Fibroblast of lung (primary cell): ENCODE measurements around the gene CHN2. TPM values are rescaled to one million over a fixed set of nuclear protein-coding genes. Genes with fewer than 3 reads are reported as not detected.

Experiments used
- DNase-seq, 2 donors: peaks; one replicate each; pipeline versions ENCODE4 v3.0.0 to v3.0.0-alpha.2; 2010; ENCODE audit warnings: low read depth in 2 of 2
- H2AFZ ChIP-seq: 2 replicates; pipeline ENCODE4 v1.5.1; 2012; ENCODE audit warnings: low read length, control low read depth, inconsistent platforms
- H3K27ac ChIP-seq: 2 replicates; pipeline ENCODE4 v1.5.1; 2011; ENCODE audit warnings: low read length, control low read depth; ENCODE audit not compliant: insufficient read depth
- H3K27me3 ChIP-seq: 2 replicates; pipeline ENCODE4 v1.5.1; 2011; ENCODE audit warnings: mild to moderate bottlenecking, low read length; ENCODE audit not compliant: control insufficient read depth, insufficient read depth
- H3K36me3 ChIP-seq: 2 replicates; pipeline ENCODE4 v1.5.1; 2011; ENCODE audit warnings: low read length; ENCODE audit not compliant: control insufficient read depth, insufficient read depth
- H3K4me1 ChIP-seq: 2 replicates; pipeline ENCODE4 v1.5.1; 2011; ENCODE audit warnings: low read length; ENCODE audit not compliant: control insufficient read depth, insufficient read depth; ENCODE audit errors: extremely low read depth
- H3K4me2 ChIP-seq: 2 replicates; pipeline ENCODE4 v1.5.1; 2011; ENCODE audit warnings: low read length, control low read depth; ENCODE audit not compliant: insufficient read depth; ENCODE audit errors: extremely low read depth
- H3K4me3 ChIP-seq, 4 experiments: fragments of 200-600 bp in 1 of 4; sonication (generic) in 1 of 4; replicated peaks in 1 of 4; 2 replicates each; pipeline ENCODE4 v1.5.1; 2011 to 2016; ENCODE audit warnings: low read length in 4 of 4, low read depth in 3 of 4, mild to moderate bottlenecking in 3 of 4, control low read depth in 2 of 4, inconsistent platforms in 1 of 4, mixed read lengths in 1 of 4; ENCODE audit not compliant: insufficient read depth in 1 of 4; ENCODE audit errors: control extremely low read depth in 1 of 4
- H3K79me2 ChIP-seq: 2 replicates; pipeline ENCODE4 v1.5.1; 2012; ENCODE audit warnings: mild to moderate bottlenecking, low read length, inconsistent platforms; ENCODE audit not compliant: control insufficient read depth, insufficient read depth
- H3K9ac ChIP-seq: 2 replicates; pipeline ENCODE4 v1.5.1; 2011; ENCODE audit warnings: mild to moderate bottlenecking, low read length, control low read depth; ENCODE audit not compliant: insufficient read depth
- H3K9me3 ChIP-seq: 2 replicates; pipeline ENCODE4 v1.5.1; 2012; ENCODE audit warnings: low read depth, low read length; ENCODE audit not compliant: control insufficient read depth, insufficient read depth
- H4K20me1 ChIP-seq: 2 replicates; pipeline ENCODE4 v1.5.1; 2011; ENCODE audit warnings: low read length; ENCODE audit not compliant: control insufficient read depth, insufficient read depth; ENCODE audit errors: extremely low read depth
- CTCF ChIP-seq, 2 donors: IDR thresholded peaks in 1 of 2; conservative IDR thresholded peaks in 1 of 2; 1 replicate in 1 of 2; 2 replicates in 1 of 2; pipeline ENCODE4 v1.5.1; 2011 to 2012; ENCODE audit warnings: low read length in 2 of 2, control low read depth in 1 of 2, inconsistent platforms in 1 of 2, low read depth in 1 of 2, mild to moderate bottlenecking in 1 of 2
- EZH2 ChIP-seq: IDR thresholded peaks from 2 replicates; pipeline ENCODE4 v1.5.1; 2012; ENCODE audit warnings: low read length, control low read depth, mild to moderate bottlenecking; ENCODE audit errors: missing control alignments
- polyA plus RNA-seq, 2 donors: library from polyadenylated mRNA; depleted of rRNA in 1 of 2; stranded (reverse) in 1 of 2; unstranded in 1 of 2; fragments of >200 nt; gene quantifications; 2 replicates each; pipeline ENCODE4 v1.2.1, GENCODE V29; 2011 to 2012; ENCODE audit warnings: missing spikeins in 1 of 2
- total RNA-seq: library from RNA; depleted of rRNA; stranded (reverse); fragments of >200 nt; gene quantifications from 2 replicates; pipeline ENCODE4 v1.2.1, GENCODE V29; 2014

The CHN2 gene
- total and polyA plus RNA-seq, 2 donors (not counting 1 experiment from before 2014, with no cell fraction given): 0.33 to 0.53 TPM

DNA sequence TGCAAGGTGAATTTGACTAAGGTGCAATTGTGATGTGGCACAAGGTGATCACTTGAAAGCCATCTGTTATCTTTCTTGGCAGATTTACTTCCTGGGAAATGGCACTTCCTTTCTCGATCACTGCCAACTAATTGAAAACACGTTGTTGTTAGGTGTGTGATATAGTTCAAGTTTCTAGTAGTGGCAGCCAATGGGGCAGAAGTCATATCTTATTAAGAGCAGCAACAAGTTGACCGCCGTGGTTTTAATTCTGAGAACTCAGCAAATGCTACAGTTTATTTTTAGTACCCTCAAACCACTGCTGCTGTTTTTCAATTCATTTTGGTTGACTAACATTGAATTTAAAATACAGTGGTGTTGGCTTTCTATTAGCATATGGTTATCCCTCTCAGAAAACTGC is 1.6 kb downstream of the CHN2 start:
- Histone ChIP-seq H3K27me3 (peaks cover 23% of the 10 kb centered on the region), H3K4me2 (no peak overlapping the region), H3K9me3 (no peaks in the 10 kb centered on the region), H3K4me1 (no peaks in the 10 kb centered on the region), H4K20me1 (no peaks in the 10 kb centered on the region), H3K27ac (no peak overlapping the region), H3K4me3 (no peak overlapping the region), H2AFZ (no peak overlapping the region), H3K9ac (no peak overlapping the region), H3K79me2 (no peaks in the 10 kb centered on the region), H3K36me3 (no peaks in the 10 kb centered on the region)
- TF ChIP-seq EZH2 (no peak), CTCF (conservative IDR thresholded peaks at IDR 0.05 in 1 of 2, IDR thresholded peaks at IDR 0.05 in 1 of 2; ENCODE audit: low read depth in 1 of 2, low read length in 2 of 2) (no peak)
- DNase-seq: no peak

GRCh38 chr7:29196971-29197595 is 2.5 kb downstream of the CHN2 start:
- Histone ChIP-seq H3K4me3 (no peak overlapping the region), H3K9ac (no peak overlapping the region), H3K4me1 (no peaks in the 10 kb centered on the region), H3K9me3 (no peaks in the 10 kb centered on the region), H3K36me3 (no peaks in the 10 kb centered on the region), H3K4me2 (no peak overlapping the region), H3K27ac (no peak overlapping the region), H2AFZ (no peak overlapping the region), H3K79me2 (no peaks in the 10 kb centered on the region), H4K20me1 (no peaks in the 10 kb centered on the region), H3K27me3 (peaks cover 23% of the 10 kb centered on the region)
- no peak for DNase-seq
- TF ChIP-seq EZH2 (no peak), CTCF (conservative IDR thresholded peaks at IDR 0.05 in 1 of 2, IDR thresholded peaks at IDR 0.05 in 1 of 2; ENCODE audit: low read depth in 1 of 2, low read length in 2 of 2) (no peak)

GRCh38 chr7:29197916-29198315 is 3.3 kb downstream of the CHN2 start:
- no peak overlapping the region for H2AFZ ChIP-seq
- H3K4me2 ChIP-seq: no peak overlapping the region
- H3K9ac ChIP-seq: no peak overlapping the region
- H3K79me2 ChIP-seq: no peaks in the 10 kb centered on the region
- DNase-seq: no peak
- TF ChIP-seq CTCF (conservative IDR thresholded peaks at IDR 0.05 in 1 of 2, IDR thresholded peaks at IDR 0.05 in 1 of 2; ENCODE audit: low read depth in 1 of 2, low read length in 2 of 2) (no peak), EZH2 (no peak)
- no peaks in the 10 kb centered on the region for H4K20me1 ChIP-seq
- peaks cover 21% of the 10 kb centered on the region for H3K27me3 ChIP-seq
- no peak overlapping the region for H3K4me3 ChIP-seq
- no peaks in the 10 kb centered on the region for H3K9me3 ChIP-seq
- H3K4me1 ChIP-seq: no peaks in the 10 kb centered on the region
- no peak overlapping the region for H3K27ac ChIP-seq
- H3K36me3 ChIP-seq: no peaks in the 10 kb centered on the region
